SH-SY5Y (cell line): ENCODE measurements around the gene NRARP.

Source experiments
- GATA2 ChIP-seq: IDR thresholded peaks from 2 replicates; pipeline ENCODE4 v1.6.1; 2011; ENCODE audit warnings: mild to moderate bottlenecking, low read depth, low read length
- GATA3 ChIP-seq: IDR thresholded peaks from 2 replicates; pipeline ENCODE4 v1.6.1; 2011; ENCODE audit warnings: low read depth, mild to moderate bottlenecking, low read length, moderate library complexity

NRARP gene

DNA sequence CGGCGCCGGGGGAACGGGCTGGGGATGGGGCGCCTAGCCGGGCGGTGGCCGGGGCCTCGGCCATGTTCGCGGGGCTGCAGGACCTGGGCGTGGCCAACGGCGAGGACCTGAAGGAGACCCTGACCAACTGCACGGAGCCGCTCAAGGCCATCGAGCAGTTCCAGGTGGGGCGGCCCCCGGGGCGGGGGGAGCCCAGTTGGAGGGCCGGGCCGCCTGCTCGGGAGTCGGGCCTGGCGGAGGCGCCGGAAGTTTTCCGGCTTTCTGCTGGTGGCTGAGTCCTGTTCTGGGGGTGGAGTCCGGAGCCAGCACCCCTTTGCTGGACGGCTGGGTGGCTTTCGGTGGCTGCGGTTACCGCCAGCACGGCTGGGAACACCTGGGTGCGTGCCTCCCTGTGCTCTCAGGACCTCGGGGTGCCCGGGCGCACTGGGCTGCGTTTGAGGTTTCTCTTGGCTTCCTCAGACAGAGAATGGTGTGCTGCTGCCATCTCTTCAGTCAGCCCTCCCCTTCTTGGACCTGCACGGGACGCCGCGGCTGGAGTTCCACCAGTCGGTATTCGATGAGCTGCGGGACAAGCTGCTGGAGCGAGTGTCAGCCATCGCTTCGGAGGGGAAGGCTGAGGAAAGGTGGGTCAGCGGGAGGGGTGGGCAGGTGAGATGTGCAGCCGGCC, 46.5 kb downstream of the NRARP start:
- TF ChIP-seq GATA3 (no peak), GATA2 (no peak)

GRCh38 chr9:137254624-137255447, 47.2 kb downstream of the NRARP start, which contains the start of gene NELFB:
Gene NELFB (plus strand): TSS chr9:137255327.
- TF ChIP-seq GATA2 (no peak), GATA3 (no peak)

GRCh38 chr9:137253717-137254623, 48.1 kb downstream of the NRARP start:
- TF ChIP-seq GATA2 (no peak), GATA3 (no peak)

GRCh38 chr9:137252555-137253506, 49.2 kb downstream of the NRARP start:
- TF ChIP-seq GATA2 (no peak), GATA3 (no peak)

- no peak for TF ChIP-seq GATA2
Measured at GRCh38 chr9:137251490-137252268, 50.4 kb downstream of the NRARP start.

DNA sequence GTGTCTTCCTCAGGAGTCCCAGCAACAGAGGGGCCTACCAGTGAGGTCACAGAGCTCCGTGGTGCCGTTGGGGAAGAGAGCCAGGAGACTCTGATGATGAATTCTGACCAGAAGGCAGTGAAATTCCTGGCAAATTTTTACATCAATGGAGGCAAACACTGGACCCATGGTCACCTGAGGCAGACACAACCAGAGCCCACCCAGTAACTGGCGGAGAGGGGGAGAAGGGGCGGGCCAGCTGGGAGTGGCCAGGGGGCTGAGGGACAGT, 50.9 kb downstream of the NRARP start, which contains the start of gene STPG3:
Gene STPG3 (plus strand): TSS at position 93 of the 268 bp plus-strand sequence. CDS start 1 bp downstream, at position 94.
- TF ChIP-seq GATA3 (no peak), GATA2 (no peak)

DNA sequence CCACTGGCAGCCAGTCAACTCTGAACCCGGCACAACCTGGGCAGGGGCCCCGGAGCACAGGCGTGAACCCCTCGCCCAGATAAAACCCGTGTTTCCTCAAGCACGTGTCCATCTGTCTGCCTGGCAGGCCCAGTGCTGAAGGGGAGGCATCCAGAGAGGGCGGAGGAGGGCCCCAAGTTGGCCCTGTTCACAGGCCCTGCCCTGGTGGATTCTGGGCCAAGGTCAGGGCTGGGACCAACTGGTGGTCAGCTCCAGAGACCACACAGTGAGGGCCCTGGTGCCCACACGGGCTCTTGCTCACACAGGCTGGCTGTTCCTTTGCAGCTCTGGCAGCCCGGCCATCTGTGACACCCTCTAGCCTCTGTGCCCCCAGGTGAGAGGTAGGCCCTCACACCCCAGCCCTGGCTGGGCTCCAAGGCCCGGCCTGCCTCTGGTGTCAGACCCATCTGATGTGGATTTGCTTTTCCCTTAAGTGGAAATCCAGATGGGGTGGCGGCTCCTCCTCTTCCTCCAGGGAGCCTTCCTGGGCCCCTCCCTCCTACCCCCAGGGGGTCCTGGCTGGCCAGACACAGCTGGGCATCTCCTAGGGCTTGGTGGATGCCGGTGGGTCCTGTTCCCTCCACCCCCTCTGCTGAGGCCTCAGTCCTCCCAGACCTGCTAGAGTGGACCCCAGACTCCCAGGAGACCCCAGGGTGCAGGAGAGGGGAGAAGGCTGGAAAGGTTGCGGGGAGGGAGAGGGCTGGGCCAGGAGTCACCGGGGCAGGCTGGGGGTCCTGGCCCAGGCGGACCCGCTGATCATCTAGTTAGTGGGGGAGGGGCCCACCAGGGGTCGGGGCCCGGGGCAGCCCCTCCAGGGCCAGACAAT, 51.5 kb downstream of the NRARP start:
- TF ChIP-seq GATA2 (no peak), GATA3 (no peak)
